ENCODE results near the gene URI1. TPM values are rescaled to one million over a fixed set of nuclear protein-coding genes. Genes with fewer than 3 reads are reported as not detected.

URI1 gene
- total RNA-seq, 4 donors from 2014 or later, result 28.1 to 146 (median 48.0) TPM

DNA sequence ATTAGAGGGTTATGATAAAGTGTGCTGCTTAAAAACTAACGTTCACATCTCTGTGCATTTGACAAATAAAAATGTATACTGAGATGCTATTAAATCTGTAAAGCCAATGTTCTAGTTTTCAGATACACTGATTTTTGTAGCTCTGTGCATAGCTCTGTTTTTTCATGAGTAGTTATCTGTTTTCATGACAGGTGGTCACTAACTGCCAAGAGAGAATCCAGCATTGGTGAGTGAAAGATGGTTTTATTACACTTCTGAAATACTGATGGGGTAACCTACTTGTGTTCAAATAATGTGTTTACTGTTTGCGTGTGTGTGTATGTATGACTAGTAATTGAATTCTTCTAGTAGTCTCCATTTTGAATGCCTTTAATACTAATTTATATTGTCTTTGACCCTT, 29.0 kb downstream of the URI1 start:
- DNase-seq, result no peak
- in situ Hi-C loops (cut with MboI; ENCODE audit: low pct_ligation_motif_present in 1 of 4, low pct_unique_long_range_greater_than_20kb in 1 of 4, low sequenced_read_pairs in 3 of 4) (no loop called here), intact Hi-C loops (cut with DNase I; ENCODE audit: low total_unique reads) (no loop called here)
- 67 to 77% methylated on average over 2 of the region's 2 CpGs for WGBS, 2 donors (ENCODE audit: low coverage in 1 of 2)
- TF ChIP-seq EP300 (IDR thresholded peaks at IDR 0.05; ENCODE audit: low read depth) (no peak), POLR2A (IDR thresholded peaks at IDR 0.05) (no peak), POLR2AphosphoS5 (IDR thresholded peaks at IDR 0.05) (no peak)
- TF ChIP-seq, protein P1, sequence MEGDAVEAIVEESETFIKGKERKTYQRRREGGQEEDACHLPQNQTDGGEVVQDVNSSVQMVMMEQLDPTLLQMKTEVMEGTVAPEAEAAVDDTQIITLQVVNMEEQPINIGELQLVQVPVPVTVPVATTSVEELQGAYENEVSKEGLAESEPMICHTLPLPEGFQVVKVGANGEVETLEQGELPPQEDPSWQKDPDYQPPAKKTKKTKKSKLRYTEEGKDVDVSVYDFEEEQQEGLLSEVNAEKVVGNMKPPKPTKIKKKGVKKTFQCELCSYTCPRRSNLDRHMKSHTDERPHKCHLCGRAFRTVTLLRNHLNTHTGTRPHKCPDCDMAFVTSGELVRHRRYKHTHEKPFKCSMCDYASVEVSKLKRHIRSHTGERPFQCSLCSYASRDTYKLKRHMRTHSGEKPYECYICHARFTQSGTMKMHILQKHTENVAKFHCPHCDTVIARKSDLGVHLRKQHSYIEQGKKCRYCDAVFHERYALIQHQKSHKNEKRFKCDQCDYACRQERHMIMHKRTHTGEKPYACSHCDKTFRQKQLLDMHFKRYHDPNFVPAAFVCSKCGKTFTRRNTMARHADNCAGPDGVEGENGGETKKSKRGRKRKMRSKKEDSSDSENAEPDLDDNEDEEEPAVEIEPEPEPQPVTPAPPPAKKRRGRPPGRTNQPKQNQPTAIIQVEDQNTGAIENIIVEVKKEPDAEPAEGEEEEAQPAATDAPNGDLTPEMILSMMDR (IDR thresholded peaks at IDR 0.05), result no peak
- Histone ChIP-seq H3K36me3 (no peaks in the 10 kb centered on the region), H3K27me3 (no peaks in the 10 kb centered on the region), H3K4me1 (peaks cover 0 to 31% (median 6%) of the 10 kb centered on the region in 4 donors), H3K9me3 (no peaks in the 10 kb centered on the region), H3K27ac (no peak overlapping the region), H3K4me3 (no peak overlapping the region)

DNA sequence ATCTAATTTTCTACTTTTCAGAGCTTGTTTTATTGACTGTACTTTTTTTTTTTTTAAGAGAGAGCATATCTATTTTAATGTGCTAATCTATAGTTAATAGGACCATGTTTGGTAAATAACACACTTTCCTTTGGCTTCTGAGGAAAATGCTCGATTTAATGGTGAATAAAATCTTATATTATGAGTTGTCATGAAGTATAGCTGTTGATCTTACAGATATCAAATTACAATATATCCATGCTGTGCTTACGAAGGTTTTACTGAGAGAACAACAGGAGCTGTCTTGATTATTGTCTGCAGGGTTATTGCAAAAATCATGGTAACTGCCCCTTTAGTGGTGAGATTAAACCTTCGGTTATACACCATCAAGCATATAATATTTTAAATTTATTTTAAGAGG, 29.6 kb downstream of the URI1 start:
- Histone ChIP-seq H3K27me3 (no peaks in the 10 kb centered on the region), H3K4me3 (no peak overlapping the region), H3K36me3 (no peaks in the 10 kb centered on the region), H3K27ac (no peak overlapping the region), H3K4me1 (peaks cover 0 to 24% (median 9%) of the 10 kb centered on the region in 4 donors), H3K9me3 (no peaks in the 10 kb centered on the region)
- in situ Hi-C loops (cut with MboI; ENCODE audit: low pct_ligation_motif_present in 1 of 4, low pct_unique_long_range_greater_than_20kb in 1 of 4, low sequenced_read_pairs in 3 of 4) (no loop called here), intact Hi-C loops (cut with DNase I; ENCODE audit: low total_unique reads) (no loop called here)
- no peak for DNase-seq
- WGBS, 2 donors (ENCODE audit: low coverage in 1 of 2), result 90 to 92% methylated on average over 3 of the region's 3 CpGs
- TF ChIP-seq, protein P1 (IDR thresholded peaks at IDR 0.05), result no peak
- TF ChIP-seq EP300 (IDR thresholded peaks at IDR 0.05; ENCODE audit: low read depth) (no peak), POLR2AphosphoS5 (IDR thresholded peaks at IDR 0.05) (no peak), POLR2A (IDR thresholded peaks at IDR 0.05) (no peak)

- in situ Hi-C loops (cut with MboI; ENCODE audit: low pct_ligation_motif_present in 1 of 4, low pct_unique_long_range_greater_than_20kb in 1 of 4, low sequenced_read_pairs in 3 of 4) (no loop called here), intact Hi-C loops (cut with DNase I; ENCODE audit: low total_unique reads) (no loop called here)
- Histone ChIP-seq H3K36me3 (no peaks in the 10 kb centered on the region), H3K9me3 (no peaks in the 10 kb centered on the region), H3K27me3 (no peaks in the 10 kb centered on the region), H3K27ac (no peak overlapping the region), H3K4me3 (no peak overlapping the region), H3K4me1 (peaks cover 0 to 22% (median 11%) of the 10 kb centered on the region in 4 donors)
- 95 to 98% methylated on average over 2 of the region's 2 CpGs for WGBS, 2 donors (ENCODE audit: low coverage in 1 of 2)
- TF ChIP-seq EP300 (IDR thresholded peaks at IDR 0.05; ENCODE audit: low read depth) (no peak), POLR2AphosphoS5 (IDR thresholded peaks at IDR 0.05) (no peak), POLR2A (IDR thresholded peaks at IDR 0.05) (no peak)
- TF ChIP-seq, protein P1 (IDR thresholded peaks at IDR 0.05), result no peak
- no peak for DNase-seq
Observed at GRCh38 chr19:29974701-29975100, 32.7 kb downstream of the URI1 start.

DNA sequence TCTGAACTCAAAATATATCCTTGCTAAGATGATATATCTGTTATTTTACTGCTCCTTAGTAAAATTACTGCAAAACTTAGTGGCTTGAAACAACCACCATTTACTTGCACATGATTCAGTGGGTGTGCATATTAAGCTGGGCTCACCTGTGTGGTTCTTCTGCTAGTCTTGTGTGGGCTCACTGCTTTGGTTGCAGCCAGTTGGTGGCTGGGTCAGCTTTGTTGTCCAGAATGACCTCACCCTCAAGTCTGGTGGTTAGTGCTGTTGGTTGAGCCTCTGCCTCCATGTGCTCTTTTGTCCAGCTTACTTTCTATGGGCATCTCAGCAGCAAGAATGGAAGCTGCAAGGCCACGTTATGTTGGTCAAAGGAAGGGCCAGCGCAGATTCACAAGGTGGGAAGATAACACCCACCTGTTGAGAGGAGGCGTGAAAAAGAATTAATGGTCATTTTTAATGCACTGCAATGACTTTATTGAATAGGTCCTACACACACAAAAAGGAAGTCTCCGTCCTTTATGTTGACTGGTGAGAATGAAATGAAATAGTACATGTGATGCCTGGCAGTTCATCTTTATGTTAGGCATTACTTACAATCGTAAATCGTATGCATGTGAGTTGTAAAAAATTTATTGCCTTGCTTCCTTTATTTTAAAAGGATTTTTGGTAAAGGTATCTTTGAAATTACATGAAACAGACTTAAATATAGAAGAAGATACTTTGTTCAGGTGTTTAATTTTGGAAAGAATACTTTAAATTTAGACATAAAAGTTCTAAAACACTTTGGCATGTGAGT, 34.3 kb downstream of the URI1 start:
- Histone ChIP-seq H3K4me1 (peaks cover 0 to 19% (median 7%) of the 10 kb centered on the region in 4 donors), H3K36me3 (no peaks in the 10 kb centered on the region), H3K27me3 (no peaks in the 10 kb centered on the region), H3K4me3 (no peak overlapping the region), H3K27ac (no peak overlapping the region), H3K9me3 (no peaks in the 10 kb centered on the region)
- TF ChIP-seq, protein P1 (IDR thresholded peaks at IDR 0.05), result no peak
- TF ChIP-seq EP300 (IDR thresholded peaks at IDR 0.05; ENCODE audit: low read depth) (no peak), POLR2A (IDR thresholded peaks at IDR 0.05) (no peak), POLR2AphosphoS5 (IDR thresholded peaks at IDR 0.05) (no peak)
- in situ Hi-C loops (cut with MboI; ENCODE audit: low pct_ligation_motif_present in 1 of 4, low pct_unique_long_range_greater_than_20kb in 1 of 4, low sequenced_read_pairs in 3 of 4), result no loop called here
- no peak for DNase-seq
- intact Hi-C loops (cut with DNase I; ENCODE audit: low total_unique reads), result no loop called here
- 62 to 80% methylated on average over 5 to 6 of the region's 6 CpGs for WGBS, 2 donors (ENCODE audit: low coverage in 1 of 2)
